Glutamatergic neuron (in vitro differentiated cells): ENCODE data around the gene EIF1B. TPM values are rescaled to one million over a fixed set of nuclear protein-coding genes. Genes with fewer than 3 reads are reported as not detected.

ENCODE experiments used
- DNase-seq: peaks from one replicate; pipeline ENCODE4 v3.0.0; 2022
- H3K27ac Mint-ChIP-seq: one replicate; pipeline ENCODE4 v1.8.0; 2020; ENCODE audit warnings: mild to moderate bottlenecking, mixed read lengths, inconsistent platforms; ENCODE audit not compliant: unreplicated experiment
- H3K27me3 Mint-ChIP-seq: one replicate; pipeline ENCODE4 v1.8.0; 2020; ENCODE audit warnings: mild to moderate bottlenecking, moderate library complexity, mixed read lengths, inconsistent platforms; ENCODE audit not compliant: unreplicated experiment
- H3K36me3 Mint-ChIP-seq: one replicate; pipeline ENCODE4 v1.8.0; 2020; ENCODE audit warnings: mild to moderate bottlenecking, mixed read lengths, inconsistent platforms; ENCODE audit not compliant: unreplicated experiment
- H3K4me1 Mint-ChIP-seq: one replicate; pipeline ENCODE4 v1.8.0; 2020; ENCODE audit warnings: mild to moderate bottlenecking, low read depth, mixed read lengths, inconsistent platforms; ENCODE audit not compliant: unreplicated experiment
- H3K4me3 Mint-ChIP-seq: one replicate; pipeline ENCODE4 v1.8.0; 2020; ENCODE audit warnings: mild to moderate bottlenecking, mixed read lengths, inconsistent platforms; ENCODE audit not compliant: unreplicated experiment
- H3K9me3 Mint-ChIP-seq: one replicate; pipeline ENCODE4 v1.8.0; 2020; ENCODE audit warnings: mild to moderate bottlenecking, moderate library complexity, mixed read lengths, inconsistent platforms; ENCODE audit not compliant: unreplicated experiment
- total RNA-seq: library from RNA; stranded (reverse); fragmentation: NEBNext Ultra II Directional; extraction: Animal tissue kit (Norgen Biotek cat#: 25700); gene quantifications from one replicate; pipeline ENCODE4 v1.2.1, GENCODE V29; 2021; ENCODE audit not compliant: unreplicated experiment
- TF ChIP-seq, protein P1 (sequence below): fragments of 200-600 bp; sonication (generic); IDR thresholded peaks from one replicate; pipeline ENCODE4 v1.5.0; 2021; ENCODE audit not compliant: partially characterized antibody, unreplicated experiment

The EIF1B gene
- total RNA-seq, 1 donor from 2014 or later, result 130 TPM

DNA sequence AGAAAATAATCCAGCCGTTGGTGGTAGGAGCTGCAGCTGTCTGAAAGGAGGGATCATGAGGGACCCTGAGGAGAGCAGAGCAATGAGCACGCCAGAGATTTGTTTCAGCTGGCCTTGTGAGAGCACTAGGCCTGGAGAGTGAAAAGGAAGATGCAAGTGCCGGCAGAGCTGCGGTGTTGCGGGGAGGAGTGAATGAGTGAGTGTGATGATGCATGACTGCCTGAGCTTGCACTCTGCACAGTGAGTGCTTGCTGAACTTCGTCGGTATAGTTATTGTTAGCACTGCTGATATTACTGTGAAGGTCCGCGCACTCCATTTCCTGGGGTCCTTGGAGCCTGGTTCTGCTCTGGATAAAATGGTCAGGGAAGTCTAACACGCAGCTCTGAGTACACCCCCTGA is 23.2 kb downstream of the EIF1B start:
- TF ChIP-seq, protein P1, sequence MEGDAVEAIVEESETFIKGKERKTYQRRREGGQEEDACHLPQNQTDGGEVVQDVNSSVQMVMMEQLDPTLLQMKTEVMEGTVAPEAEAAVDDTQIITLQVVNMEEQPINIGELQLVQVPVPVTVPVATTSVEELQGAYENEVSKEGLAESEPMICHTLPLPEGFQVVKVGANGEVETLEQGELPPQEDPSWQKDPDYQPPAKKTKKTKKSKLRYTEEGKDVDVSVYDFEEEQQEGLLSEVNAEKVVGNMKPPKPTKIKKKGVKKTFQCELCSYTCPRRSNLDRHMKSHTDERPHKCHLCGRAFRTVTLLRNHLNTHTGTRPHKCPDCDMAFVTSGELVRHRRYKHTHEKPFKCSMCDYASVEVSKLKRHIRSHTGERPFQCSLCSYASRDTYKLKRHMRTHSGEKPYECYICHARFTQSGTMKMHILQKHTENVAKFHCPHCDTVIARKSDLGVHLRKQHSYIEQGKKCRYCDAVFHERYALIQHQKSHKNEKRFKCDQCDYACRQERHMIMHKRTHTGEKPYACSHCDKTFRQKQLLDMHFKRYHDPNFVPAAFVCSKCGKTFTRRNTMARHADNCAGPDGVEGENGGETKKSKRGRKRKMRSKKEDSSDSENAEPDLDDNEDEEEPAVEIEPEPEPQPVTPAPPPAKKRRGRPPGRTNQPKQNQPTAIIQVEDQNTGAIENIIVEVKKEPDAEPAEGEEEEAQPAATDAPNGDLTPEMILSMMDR, result no peak
- H3K9me3 Mint-ChIP-seq, result no peaks in the 10 kb centered on the region
- no peak overlapping the region for H3K27ac Mint-ChIP-seq
- no peak for DNase-seq
- no peaks in the 10 kb centered on the region for H3K27me3 Mint-ChIP-seq
- peaks cover 5% of the 10 kb centered on the region for H3K36me3 Mint-ChIP-seq
- H3K4me1 Mint-ChIP-seq, result peaks cover 9% of the 10 kb centered on the region
- H3K4me3 Mint-ChIP-seq, result no peak overlapping the region

DNA sequence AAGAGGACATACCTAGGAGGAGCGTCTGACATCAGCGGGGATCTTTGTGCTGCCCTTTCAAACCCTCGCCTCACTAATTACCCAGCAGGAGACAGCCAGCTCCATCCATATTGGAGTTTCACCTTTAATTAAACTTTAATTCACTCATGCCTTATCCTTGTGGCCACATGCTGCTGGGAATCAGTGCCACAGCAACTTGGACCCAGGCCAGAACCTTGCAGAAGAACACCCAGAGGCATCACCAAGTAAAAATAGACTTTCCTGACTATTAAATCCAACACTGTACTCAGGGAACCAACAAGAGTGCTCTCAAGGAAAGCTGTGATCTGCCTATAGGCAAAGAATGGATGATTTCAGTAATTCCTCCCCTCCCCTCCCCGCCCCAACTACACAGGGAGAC is 23.9 kb downstream of the EIF1B start:
- peaks cover 5% of the 10 kb centered on the region for H3K36me3 Mint-ChIP-seq
- no peak overlapping the region for H3K4me3 Mint-ChIP-seq
- H3K27me3 Mint-ChIP-seq, result no peaks in the 10 kb centered on the region

DNA sequence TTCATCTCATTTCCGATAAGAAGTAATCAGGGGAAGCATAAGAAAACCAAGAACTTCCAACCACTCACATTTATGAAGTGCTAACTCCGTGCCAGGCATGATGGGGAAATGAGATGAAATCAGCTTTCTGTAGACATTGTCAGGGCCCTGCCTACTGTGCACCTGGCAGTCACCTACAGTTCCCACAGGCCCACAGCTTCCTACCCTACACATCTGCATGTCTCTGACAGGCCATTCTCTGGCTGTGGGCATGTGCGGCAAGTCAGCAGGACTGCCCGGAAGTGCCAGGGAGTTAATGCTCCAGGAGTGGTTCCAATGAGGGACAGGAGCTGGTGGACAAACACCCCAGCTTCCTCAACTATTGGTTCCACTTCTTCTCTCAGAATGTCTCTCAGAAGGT is 24.3 kb downstream of the EIF1B start:
- Mint-ChIP-seq H3K27me3 (no peaks in the 10 kb centered on the region), H3K9me3 (no peaks in the 10 kb centered on the region), H3K4me1 (no peaks in the 10 kb centered on the region), H3K36me3 (peaks cover 5% of the 10 kb centered on the region), H3K4me3 (no peak overlapping the region), H3K27ac (no peak overlapping the region)
- TF ChIP-seq, protein P1, result no peak
- DNase-seq, result no peak

More for the DNA sequence above, 23.9 kb downstream of the EIF1B start:
- Mint-ChIP-seq H3K27ac (no peak overlapping the region), H3K9me3 (no peaks in the 10 kb centered on the region), H3K4me1 (peaks cover 2% of the 10 kb centered on the region)
- TF ChIP-seq, protein P1, result no peak
- no peak for DNase-seq

DNA sequence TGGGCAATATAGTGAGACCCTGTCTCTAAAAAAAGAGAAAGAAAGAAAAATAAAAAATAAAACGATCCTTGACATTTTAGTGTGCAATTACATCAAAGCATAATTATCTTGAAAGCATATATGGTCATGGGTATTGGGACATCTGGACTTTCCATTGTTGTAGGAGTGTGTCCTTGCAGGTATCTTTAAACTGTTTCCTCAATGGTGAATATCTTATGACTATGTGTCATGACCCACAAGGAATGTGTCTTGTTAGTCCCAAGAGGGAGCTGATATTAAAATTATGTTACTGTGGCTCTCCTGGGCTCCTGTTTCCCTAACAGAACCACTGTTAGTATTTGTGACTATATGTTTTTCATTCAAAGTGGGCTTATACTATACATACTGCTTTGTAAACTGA is 26.6 kb downstream of the EIF1B start:
- TF ChIP-seq, protein P1, result no peak
- H3K27me3 Mint-ChIP-seq, result no peaks in the 10 kb centered on the region
- H3K4me3 Mint-ChIP-seq, result no peak overlapping the region
- H3K27ac Mint-ChIP-seq, result no peak overlapping the region
- no peaks in the 10 kb centered on the region for H3K9me3 Mint-ChIP-seq
- no peak for DNase-seq
- H3K36me3 Mint-ChIP-seq, result peaks cover 5% of the 10 kb centered on the region
- no peaks in the 10 kb centered on the region for H3K4me1 Mint-ChIP-seq

DNA sequence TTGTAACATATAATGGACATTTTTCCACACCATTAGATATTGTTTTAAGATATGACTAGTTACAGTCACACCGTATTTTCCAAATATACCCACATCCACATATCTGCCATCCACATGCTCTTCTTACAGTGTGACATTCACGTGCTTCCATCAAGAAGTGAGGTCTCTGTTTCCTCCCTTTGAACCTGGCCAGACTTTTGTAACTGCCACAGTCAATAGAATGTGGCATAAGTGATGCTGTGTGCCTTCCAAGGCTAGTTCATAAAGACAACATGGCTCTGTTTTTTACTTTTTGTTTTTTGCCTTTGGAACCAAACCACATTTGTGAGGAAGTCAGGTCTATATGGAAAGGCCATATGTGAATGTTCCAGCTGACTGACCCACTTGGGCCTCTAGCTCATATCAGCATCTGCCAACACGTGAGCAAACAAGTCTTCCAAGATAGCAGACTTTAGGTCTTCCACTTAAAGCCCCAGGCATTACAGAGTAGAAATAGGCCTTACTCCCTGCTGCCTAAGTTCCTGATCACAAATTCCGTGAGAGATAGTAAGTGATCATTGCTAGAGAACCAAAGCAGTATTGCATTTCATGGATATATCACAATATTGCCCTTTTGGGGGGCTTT is 27.1 kb downstream of the EIF1B start:
- H3K36me3 Mint-ChIP-seq, result peaks cover 5% of the 10 kb centered on the region
- TF ChIP-seq, protein P1, result no peak
- no peaks in the 10 kb centered on the region for H3K27me3 Mint-ChIP-seq
- no peaks in the 10 kb centered on the region for H3K4me1 Mint-ChIP-seq
- H3K4me3 Mint-ChIP-seq, result no peak overlapping the region
- no peak overlapping the region for H3K27ac Mint-ChIP-seq
- no peak for DNase-seq
- H3K9me3 Mint-ChIP-seq, result no peaks in the 10 kb centered on the region
